Body of pancreas (tissue), 4 donors: ENCODE data around the gene SPTB. TPM values are rescaled to one million over a fixed set of nuclear protein-coding genes. Genes with fewer than 3 reads are reported as not detected.

ENCODE experiments used
- ATAC-seq: fragments of 150-250 bp; one replicate; pipeline ENCODE4 v1.9.1; 2016
- DNase-seq, 4 donors: peaks; one replicate each; pipeline ENCODE4 v3.0.0-alpha.2; 2019
- H3K27ac ChIP-seq, 4 donors: fragments of 200-600 bp; sonication (generic); 1 replicate in 3 of 4; 2 replicates in 1 of 4; pipeline versions ENCODE4 v1.5.1 to v1.6.1; 2016 to 2019; ENCODE audit warnings: mild to moderate bottlenecking in 1 of 4, mixed read lengths in 1 of 4, moderate library complexity in 1 of 4
- H3K27me3 ChIP-seq, 2 donors: fragments of 200-600 bp; sonication (generic); one replicate each; pipeline ENCODE4 v1.6.0; 2016; ENCODE audit warnings: mild to moderate bottlenecking in 1 of 2
- H3K36me3 ChIP-seq, 2 donors: fragments of 200-600 bp; sonication (generic); replicated peaks in 1 of 2; 2 replicates each; pipeline ENCODE4 v1.5.1; 2016; ENCODE audit warnings: low read depth in 2 of 2; ENCODE audit not compliant: insufficient read depth in 1 of 2
- H3K4me1 ChIP-seq: fragments of 200-600 bp; sonication (generic); one replicate; pipeline ENCODE4 v1.6.0; 2016
- H3K4me3 ChIP-seq, 2 donors: fragments of 200-600 bp; sonication (generic); 1 replicate in 1 of 2; 2 replicates in 1 of 2; pipeline ENCODE4 v1.5.1; 2016 to 2019
- H3K9me3 ChIP-seq, 3 donors: fragments of 200-600 bp; sonication (generic); 1 replicate in 2 of 3; 2 replicates in 1 of 3; pipeline ENCODE4 v1.5.1; 2016
- CTCF ChIP-seq, 7 experiments: fragments of 450-650 bp in 4 of 7; fragments of 200-600 bp in 3 of 7; sonication (generic) in 3 of 7; IDR thresholded peaks; one replicate each; pipeline ENCODE4 v1.5.1; 2016 to 2019; ENCODE audit warnings: antibody characterized with exemption in 7 of 7
- POLR2A ChIP-seq, 3 donors: fragments of 450-650 bp; IDR thresholded peaks; one replicate each; pipeline ENCODE4 v1.6.1; 2016; ENCODE audit warnings: antibody characterized with exemption in 3 of 3, mild to moderate bottlenecking in 2 of 3
- WGBS, 2 donors: methylation state at CpG; one replicate each; pipeline ENCODE4 v1.1.5; 2017; 5-methylcytosine and 5-hydroxymethylcytosine counted together
- intact Hi-C: fragments of 100-400 bp; cut with DNase I; formaldehyde crosslinking; loops from one replicate; pipeline ENCODE4 v1.15.1; 2023
- microRNA-seq, 2 donors: library from miRNA; unstranded; fragments of <30 nt; microRNA quantifications; one replicate each; pipeline ENCODE4, GENCODE V29; 2016; ENCODE audit warnings: borderline number of aligned reads in 2 of 2, borderline replicate concordance in 2 of 2
- small RNA-seq: library from RNA; depleted of rRNA; stranded (forward); fragments of <200 nt; gene quantifications from one replicate; pipeline ENCODE3, GENCODE V24; 2016
- total RNA-seq, 2 donors: library from RNA; depleted of rRNA; stranded (reverse); fragments of >200 nt; gene quantifications; one replicate each; pipeline ENCODE4 v1.1.0, GENCODE V29; 2016

The SPTB gene
- total RNA-seq, 2 donors from 2014 or later: 3.4 to 8.6 TPM

- peak overlapping the region in 3 of 4 donors; percentile 38 to 61 (median 46) for H3K27ac ChIP-seq
- no peak overlapping the region for H3K4me3 ChIP-seq
- ATAC-seq (peak; percentile 47), DNase-seq (peak in 3 of 4 donors; percentile 57 to 74 (median 63))
- no peak for TF ChIP-seq POLR2A (IDR thresholded peaks at IDR 0.05)
- TF ChIP-seq CTCF (IDR thresholded peaks at IDR 0.05): no peak
- intact Hi-C loops: no loop called here
- peaks cover 33% of the 10 kb centered on the region for H3K4me1 ChIP-seq
- H3K9me3 ChIP-seq: no peaks in the 10 kb centered on the region
- no peaks in the 10 kb centered on the region for H3K27me3 ChIP-seq
- H3K36me3 ChIP-seq: no peaks in the 10 kb centered on the region
- WGBS, 2 donors: 4 to 16% methylated on average over 7 of the region's 7 CpGs
These were observed 180.8 kb downstream of the SPTB start for GRCh38 chr14:64698903-64699302.

- no peaks in the 10 kb centered on the region for H3K9me3 ChIP-seq
- peak; percentile 47 for ATAC-seq
- intact Hi-C loops: no loop called here
- no peaks in the 10 kb centered on the region for H3K36me3 ChIP-seq
- DNase-seq: peak in 3 of 4 donors; percentile 19 to 45 (median 35)
- H3K27ac ChIP-seq: peak overlapping the region in 1 of 4 donors; percentile 27
- H3K27me3 ChIP-seq: no peaks in the 10 kb centered on the region
- 46 to 62% methylated on average over 4 of the region's 4 CpGs for WGBS, 2 donors
- H3K4me3 ChIP-seq: no peak overlapping the region
- peaks cover 27% of the 10 kb centered on the region for H3K4me1 ChIP-seq
- TF ChIP-seq POLR2A (IDR thresholded peaks at IDR 0.05) (no peak), CTCF (IDR thresholded peaks at IDR 0.05) (no peak)
These were observed 183.3 kb downstream of the SPTB start for GRCh38 chr14:64696355-64696857.

Small RNA genes lying within 50 kb of the gene (microRNA-seq; reads per million reads assigned to microRNA genes)
- gene MIR7855: 0 reads per million in 2 donors

Small RNA genes lying within 50 kb of the gene (small RNA-seq; reads per million reads assigned to genes)
- not detected for gene RPPH1-2P

Other genes starting within 250 kb of the SPTB start
- gene PLEKHG3, start 175.5 kb downstream of the SPTB start, total RNA-seq: 10 to 100 TPM; 34.5 to 40.2 TPM
- 10 to 100 TPM; 29.1 to 43.2 TPM for gene CHURC1, start 34.5 kb upstream of the SPTB start, total RNA-seq
- 10 to 100 TPM; 14.3 to 26.7 TPM for gene GPX2, start 62.8 kb upstream of the SPTB start, total RNA-seq
- gene RAB15, start 92.4 kb upstream of the SPTB start, total RNA-seq: 10 to 100 TPM; 10.1 to 19.8 TPM
- gene FNTB, start 107.0 kb upstream of the SPTB start, total RNA-seq: 1 to 10 TPM; 6.7 to 8.6 TPM
- 10 to 100 TPM; 28.8 to 30.0 TPM for gene MAX, start 222.6 kb upstream of the SPTB start, total RNA-seq